ENCODE results near the gene PSMD3.
"Not testable (repeated sequence)": the region's sequence is repeated elsewhere in the genome, so short reads cannot be mapped to it uniquely, and the experiment has no call there.

PSMD3 gene

DNA sequence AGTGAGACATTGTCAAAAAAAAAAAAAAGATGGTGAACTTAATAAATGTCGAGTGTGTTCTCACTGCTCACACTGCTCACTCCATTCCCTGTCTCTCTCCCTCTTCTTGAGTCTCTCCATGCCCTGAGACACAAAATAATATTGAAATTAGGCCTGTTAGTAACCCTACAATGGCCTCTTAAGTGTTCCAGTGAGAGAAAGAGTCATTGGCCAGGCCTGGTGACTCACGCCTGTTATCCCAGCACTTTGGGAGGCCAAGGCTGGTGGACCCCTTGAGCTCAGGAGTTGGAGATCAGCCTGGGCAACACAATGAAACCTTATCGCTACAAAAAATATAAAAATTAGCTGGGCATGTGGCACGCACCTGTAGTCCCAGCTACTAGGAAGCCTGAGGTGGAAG lies 18.5 kb downstream of the PSMD3 start:
- DNase-seq: no peak

DNA sequence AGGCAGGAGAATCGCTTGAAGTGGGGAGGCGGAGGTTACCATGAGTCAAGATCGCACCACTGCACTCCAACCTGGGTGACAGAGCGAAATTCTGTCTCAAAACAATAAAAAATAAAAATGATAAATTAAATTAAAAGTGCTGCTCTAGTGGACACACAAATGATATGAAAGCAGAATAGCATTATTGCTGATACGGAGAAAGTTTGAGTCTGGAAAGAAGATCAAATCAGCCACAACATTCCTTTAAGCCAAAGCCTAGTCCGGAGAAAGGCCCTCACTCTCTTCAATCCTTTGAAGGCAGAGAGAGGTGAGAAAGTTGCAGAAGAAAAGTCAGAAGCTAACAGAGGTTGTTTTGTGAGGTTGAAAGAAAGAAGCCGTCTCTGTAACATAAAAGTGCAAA lies 19.6 kb downstream of the PSMD3 start:
- DNase-seq: no peak

DNA sequence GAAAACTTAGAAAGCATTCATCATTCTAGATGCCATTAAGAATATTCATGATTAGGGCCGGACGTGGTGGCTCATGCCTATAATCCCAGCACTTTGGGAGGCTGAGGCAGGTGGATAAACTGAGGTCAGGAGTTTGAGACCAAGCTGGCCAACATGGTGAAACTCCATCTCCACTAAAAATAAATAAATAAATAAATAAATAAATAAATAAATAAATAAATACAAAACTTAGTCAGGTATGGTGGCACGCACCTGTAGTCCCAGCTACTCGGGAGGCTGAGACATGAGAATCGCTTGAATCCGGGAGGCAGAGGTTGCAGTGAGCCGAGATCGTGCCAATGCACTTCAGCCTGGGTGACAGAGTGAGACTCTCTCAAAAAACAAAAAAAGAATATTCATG lies 20.7 kb downstream of the PSMD3 start:
- DNase-seq: not testable (repeated sequence)

DNA sequence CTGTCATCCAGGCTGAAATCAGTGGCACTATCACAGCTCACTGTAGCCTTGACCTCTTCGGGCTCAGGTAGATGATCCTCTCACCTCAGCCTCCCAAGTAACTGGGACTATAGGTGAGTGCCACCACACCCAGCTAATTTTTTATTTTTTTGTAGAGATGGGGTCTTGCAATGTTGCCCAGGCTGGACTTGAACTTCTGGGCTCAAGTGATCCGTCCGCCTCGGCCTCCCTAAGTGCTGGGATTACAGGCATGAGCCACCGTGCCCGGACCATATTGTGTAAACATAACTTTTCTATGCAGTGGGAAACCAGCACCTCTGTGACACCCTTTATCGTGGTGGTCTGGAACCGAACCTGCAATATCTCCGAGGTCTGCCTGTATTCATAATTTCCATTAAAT lies 23.5 kb downstream of the PSMD3 start:
- DNase-seq: no peak

DNA sequence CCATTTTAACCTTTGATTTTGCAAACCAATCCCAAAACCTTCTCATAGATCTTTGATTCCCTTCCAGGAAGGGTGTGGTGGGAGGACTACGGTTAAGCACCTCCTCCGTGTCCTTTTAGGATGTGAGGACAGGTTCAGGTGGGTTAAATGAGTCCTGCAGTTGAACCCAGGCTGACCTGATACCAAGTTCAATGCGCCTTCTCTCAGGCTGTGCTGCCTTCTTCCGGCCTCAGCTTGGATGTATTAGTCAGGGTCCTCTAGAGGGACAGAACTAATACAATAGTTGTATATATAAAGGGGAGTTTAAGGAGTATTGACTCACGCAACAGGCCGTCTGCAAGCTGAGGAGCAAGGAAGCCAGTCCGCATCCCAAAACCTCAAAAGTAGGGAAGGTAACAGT lies 24.1 kb downstream of the PSMD3 start:
- no peak for DNase-seq

DNA sequence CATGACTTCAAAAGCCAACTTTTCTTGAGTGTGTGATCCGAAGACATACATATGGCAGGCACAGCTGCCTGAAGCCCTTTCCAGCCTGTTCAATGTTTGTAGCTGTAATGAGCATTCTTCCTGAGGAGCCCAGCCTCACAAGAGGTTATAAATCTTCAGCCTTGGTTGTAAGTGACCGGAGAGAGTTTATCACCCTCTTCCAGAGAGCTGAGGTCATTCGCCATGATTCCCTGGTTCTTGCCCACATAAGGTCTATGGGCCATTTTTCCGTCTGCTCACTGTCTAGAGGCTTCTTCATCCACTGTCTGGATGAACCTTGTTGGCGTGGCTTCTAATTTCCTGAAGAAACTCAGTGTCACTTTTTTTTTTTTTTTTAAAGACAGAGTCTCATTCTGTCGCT lies 24.9 kb downstream of the PSMD3 start:
- no peak for DNase-seq

DNA sequence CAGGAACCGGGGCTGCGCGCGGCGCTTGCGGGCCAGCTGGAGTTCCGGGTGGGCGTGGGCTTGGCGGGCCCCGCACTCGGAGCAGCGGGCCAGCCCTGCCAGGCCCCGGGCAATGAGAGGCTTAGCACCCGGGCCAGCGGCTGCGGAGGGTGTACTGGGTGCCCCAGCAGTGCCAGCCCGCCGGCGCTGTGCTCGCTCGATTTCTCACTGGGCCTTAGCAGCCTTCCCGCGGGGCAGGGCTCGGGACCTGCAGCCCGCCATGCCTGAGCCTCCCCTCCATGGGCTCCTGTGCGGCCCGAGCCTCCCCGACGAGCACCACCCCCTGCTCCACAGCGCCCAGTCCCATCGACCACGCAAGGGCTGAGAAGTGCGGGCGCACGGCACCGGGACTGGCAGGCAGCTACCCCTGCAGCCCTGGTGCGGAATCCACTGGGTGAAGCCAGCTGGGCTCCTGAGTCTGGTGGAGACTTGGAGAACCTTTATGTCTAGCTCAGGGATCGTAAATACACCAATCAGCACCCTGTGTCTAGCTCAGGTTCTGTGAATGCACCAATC lies 30.4 kb downstream of the PSMD3 start:
- DNase-seq: not testable (repeated sequence)

DNA sequence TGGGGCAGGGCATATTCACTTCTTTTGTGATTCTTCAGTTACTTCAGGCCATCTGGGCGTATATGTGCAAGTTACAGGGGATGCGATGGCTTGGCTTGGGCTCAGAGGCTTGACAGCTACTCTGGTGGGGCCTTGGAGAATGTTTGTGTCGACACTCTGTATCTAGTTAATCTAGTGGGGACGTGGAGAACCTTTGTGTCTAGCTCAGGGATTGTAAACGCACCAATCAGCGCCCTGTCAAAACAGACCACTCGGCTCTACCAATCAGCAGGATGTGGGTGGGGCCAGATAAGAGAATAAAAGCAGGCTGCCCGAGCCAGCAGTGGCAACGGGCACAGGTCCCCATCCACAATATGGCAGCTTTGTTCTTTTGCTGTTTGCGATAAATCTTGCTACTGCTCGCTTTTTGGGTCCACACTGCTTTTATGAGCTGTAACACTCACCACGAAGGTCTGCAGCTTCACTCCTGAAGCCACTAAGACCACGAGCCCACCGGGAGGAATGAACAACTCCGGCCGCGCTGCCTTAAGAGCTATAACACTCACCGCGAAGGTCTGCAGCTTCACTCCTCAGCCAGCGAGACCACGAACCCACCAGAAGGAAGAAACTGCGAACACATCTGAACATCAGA lies 31.5 kb downstream of the PSMD3 start:
- DNase-seq: not testable (repeated sequence)

DNA sequence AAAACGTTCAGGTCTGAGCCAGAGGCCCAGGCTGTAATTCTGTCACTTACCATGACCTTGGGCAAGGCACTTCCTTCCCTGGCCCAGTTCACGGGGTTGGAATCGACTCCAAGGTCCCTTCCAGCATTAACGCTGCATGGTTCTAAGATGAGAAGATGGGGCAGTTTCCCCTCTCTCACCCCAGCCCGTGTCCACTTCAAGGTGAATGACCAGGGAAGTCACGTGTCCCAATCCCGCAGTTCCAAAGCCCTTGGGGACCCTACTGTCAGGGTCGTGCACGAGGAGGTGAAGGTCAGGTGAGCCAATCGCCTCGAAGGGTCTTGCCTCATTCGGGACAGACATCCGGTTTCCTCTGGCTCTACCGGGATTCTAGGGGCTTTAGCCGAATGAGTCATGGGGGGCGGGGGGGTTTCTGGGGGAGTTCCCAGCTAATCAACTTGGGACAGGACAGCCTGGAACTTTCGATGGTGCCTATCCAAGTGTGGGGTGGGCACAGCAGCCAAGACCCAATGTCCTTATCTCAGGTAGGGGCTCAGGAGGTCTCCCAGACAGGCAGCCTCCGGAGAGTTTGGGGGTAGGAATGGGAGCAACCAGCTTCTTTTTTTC lies 33.9 kb downstream of the PSMD3 start:
- no peak for DNase-seq

DNA sequence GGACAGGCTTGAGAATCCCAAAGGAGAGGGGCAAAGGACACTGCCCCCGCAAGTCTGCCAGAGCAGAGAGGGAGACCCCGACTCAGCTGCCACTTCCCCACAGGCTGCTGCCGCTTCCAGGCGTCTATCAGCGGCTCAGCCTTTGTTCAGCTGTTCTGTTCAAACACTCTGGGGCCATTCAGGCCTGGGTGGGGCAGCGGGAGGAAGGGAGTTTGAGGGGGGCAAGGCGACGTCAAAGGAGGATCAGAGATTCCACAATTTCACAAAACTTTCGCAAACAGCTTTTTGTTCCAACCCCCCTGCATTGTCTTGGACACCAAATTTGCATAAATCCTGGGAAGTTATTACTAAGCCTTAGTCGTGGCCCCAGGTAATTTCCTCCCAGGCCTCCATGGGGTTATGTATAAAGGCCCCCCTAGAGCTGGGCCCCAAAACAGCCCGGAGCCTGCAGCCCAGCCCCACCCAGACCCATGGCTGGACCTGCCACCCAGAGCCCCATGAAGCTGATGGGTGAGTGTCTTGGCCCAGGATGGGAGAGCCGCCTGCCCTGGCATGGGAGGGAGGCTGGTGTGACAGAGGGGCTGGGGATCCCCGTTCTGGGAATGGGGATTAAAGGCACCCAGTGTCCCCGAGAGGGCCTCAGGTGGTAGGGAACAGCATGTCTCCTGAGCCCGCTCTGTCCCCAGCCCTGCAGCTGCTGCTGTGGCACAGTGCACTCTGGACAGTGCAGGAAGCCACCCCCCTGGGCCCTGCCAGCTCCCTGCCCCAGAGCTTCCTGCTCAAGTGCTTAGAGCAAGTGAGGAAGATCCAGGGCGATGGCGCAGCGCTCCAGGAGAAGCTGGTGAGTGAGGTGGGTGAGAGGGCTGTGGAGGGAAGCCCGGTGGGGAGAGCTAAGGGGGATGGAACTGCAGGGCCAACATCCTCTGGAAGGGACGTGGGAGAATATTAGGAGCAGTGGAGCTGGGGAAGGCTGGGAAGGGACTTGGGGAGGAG lies 34.7 kb downstream of the PSMD3 start, which contains the start of gene CSF3:
CSF3 (plus strand) TSS at position 436 of the 993 bp plus-strand sequence; CDS start at position 471, 35 bp downstream.
- no peak for DNase-seq

DNA sequence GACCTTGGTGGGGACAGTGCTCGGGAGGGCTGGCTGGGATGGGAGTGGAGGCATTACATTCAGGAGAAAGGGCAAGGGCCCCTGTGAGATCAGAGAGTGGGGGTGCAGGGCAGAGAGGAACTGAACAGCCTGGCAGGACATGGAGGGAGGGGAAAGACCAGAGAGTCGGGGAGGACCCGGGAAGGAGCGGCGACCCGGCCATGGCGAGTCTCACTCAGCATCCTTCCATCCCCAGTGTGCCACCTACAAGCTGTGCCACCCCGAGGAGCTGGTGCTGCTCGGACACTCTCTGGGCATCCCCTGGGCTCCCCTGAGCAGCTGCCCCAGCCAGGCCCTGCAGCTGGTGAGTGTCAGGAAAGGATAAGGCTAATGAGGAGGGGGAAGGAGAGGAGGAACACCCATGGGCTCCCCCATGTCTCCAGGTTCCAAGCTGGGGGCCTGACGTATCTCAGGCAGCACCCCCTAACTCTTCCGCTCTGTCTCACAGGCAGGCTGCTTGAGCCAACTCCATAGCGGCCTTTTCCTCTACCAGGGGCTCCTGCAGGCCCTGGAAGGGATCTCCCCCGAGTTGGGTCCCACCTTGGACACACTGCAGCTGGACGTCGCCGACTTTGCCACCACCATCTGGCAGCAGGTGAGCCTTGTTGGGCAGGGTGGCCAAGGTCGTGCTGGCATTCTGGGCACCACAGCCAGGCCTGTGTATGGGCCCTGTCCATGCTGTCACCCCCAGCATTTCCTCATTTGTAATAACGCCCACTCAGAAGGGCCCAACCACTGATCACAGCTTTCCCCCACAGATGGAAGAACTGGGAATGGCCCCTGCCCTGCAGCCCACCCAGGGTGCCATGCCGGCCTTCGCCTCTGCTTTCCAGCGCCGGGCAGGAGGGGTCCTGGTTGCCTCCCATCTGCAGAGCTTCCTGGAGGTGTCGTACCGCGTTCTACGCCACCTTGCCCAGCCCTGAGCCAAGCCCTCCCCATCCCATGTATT lies 35.7 kb downstream of the PSMD3 start:
- DNase-seq: no peak

DNA sequence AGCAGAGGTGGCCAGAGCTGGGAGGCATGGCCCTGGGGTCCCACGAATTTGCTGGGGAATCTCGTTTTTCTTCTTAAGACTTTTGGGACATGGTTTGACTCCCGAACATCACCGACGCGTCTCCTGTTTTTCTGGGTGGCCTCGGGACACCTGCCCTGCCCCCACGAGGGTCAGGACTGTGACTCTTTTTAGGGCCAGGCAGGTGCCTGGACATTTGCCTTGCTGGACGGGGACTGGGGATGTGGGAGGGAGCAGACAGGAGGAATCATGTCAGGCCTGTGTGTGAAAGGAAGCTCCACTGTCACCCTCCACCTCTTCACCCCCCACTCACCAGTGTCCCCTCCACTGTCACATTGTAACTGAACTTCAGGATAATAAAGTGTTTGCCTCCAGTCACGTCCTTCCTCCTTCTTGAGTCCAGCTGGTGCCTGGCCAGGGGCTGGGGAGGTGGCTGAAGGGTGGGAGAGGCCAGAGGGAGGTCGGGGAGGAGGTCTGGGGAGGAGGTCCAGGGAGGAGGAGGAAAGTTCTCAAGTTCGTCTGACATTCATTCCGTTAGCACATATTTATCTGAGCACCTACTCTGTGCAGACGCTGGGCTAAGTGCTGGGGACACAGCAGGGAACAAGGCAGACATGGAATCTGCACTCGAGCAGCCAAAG lies 36.9 kb downstream of the PSMD3 start:
- DNase-seq: no peak

DNA sequence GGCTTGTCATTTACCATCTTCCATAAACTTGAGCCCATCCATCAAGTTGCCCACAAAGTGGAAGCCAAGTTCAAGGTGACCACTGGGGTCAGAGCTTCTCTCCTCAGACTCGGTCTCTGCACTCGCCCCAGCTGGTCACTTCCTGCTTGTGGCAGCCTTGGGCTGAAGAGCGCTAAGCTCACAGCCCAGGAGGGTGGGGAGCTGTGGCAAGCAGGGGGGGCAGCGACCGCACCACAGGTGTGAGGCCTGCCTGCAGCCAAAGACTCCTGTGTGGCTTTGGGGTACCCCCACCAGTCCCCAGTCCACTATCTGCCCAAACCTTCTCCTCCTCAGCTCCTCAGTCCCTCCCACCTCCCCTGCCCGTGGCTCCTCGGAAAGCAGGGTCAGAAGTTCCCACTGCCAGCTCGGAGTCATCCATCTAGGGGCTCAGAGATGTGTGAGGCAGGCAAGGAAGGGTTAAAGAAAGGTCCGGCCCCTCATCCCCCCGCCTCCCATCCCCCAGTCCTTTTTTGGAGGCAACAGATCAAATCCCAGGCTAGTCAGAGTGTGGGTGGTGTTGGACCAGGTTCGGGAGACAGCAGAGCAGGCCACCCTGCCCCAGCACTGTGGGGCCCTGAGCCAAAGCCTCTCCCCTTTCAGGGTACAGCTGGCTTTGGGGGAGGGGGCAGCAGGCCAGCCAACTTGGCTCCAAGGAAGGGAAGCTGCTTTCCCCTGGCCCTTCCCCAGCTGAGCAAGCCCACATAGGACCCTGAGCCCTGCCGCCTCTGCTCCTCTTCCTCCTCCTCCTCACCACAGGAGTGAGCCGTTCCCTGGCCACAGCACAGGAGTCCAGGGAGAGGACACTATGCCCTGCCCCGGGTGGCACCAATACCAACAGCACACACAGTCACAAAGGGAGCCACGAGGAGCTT lies 37.9 kb downstream of the PSMD3 start:
- no peak for DNase-seq

DNA sequence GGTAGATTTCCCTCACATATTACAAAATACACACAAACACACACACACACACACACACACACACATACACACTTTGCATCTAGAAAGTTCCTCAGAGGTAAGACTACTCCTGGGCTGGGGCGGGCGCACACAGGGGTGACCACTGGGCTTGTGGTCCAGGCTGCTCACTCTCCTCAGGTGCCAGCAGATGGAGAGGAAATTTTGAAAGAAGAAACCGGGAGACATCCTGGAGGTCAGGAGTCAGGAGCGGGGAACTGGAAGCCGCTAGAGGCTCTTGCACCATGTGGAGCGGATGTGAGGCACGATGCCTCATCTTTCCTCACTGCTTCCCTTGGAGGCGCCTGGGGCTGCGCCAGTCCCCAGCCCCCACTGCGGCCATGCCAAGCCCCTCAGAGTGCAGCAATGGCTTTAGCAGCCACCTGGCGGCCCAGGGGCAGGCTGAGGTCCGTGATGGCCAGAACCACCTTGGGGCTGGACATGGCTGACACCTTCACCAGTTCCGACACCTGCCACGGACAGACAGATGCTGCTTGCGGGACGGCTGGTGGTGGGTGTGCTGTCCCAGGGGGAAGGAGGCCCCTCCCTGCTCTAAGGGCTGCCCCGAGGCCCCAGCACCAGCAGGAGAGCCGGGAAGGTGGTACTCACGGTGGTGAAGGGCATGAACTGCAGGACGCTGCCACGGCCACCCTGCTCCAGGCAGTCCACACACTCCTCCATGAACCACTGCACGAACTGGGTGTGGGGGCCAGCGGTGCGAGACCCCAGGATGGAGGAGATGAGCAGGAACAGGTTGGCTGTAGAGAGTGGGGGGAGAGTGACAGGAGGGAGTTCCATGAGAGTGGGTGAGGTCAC lies 38.8 kb downstream of the PSMD3 start:
- DNase-seq: no peak

DNA sequence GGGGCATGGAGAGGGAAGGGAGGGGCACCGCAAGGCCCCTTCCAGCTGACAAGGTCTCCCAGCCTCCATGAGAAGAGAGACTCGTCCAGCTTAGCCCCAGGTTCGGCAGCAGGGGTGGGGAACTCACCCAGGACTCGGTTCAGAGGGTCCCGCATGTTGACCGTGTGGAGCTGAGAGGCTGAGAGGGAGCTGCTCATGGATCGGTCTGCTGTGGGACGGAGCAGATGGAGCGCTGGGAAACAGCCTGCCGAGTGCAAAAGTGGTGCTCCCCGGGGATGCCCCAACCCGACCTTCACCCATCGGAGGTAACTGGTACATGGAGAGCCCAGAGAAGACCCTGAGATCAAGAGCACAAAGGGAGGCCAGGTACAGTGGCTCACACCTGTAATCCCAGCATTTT lies 39.5 kb downstream of the PSMD3 start:
- no peak for DNase-seq

DNA sequence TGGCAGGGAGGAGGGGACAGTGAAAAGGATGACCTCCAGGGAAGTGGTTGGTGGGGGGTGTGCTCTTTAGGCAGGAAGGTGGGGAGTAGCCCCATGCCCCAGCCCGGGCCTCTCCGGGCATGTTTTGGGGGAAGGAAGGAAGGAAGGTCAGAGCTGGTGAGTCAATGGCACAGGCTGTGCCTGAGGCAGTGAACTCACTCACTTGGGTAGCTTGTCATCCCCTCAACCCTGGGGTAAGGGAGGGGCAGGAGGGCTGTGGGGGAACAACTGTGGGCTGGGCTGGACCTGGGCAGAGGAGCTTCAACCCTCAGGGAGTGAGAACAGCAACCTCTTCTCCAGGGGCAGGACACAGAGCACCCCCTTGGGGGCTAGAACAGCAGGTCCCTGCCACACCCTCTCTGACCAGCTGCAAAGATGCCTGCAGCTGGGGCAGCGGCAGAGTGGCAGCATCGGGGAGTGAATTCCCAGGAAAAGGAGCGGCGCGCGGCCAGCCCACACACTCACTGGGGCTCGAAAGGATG lies 40.9 kb downstream of the PSMD3 start:
- DNase-seq: no peak

DNA sequence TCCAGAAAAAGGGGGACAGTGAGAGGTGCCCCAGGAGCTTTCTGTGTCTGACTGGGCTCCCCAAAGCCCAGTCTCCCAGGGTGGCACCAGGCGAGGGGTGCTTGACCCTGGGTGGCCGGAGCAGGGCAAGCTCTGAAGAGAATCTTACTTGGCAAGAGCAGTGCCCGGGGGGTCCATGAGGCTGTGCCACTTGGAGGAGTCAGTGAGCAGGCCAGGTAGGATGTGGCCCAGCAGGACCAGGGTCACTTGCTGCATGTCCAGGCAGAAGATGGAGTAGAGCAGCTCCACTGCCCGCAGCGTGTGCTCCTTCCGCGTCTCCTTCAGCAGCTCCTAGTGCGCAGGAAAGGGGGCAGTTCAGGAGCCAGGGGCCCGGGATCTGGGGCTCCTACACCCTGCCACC lies 41.9 kb downstream of the PSMD3 start:
- DNase-seq: no peak

DNA sequence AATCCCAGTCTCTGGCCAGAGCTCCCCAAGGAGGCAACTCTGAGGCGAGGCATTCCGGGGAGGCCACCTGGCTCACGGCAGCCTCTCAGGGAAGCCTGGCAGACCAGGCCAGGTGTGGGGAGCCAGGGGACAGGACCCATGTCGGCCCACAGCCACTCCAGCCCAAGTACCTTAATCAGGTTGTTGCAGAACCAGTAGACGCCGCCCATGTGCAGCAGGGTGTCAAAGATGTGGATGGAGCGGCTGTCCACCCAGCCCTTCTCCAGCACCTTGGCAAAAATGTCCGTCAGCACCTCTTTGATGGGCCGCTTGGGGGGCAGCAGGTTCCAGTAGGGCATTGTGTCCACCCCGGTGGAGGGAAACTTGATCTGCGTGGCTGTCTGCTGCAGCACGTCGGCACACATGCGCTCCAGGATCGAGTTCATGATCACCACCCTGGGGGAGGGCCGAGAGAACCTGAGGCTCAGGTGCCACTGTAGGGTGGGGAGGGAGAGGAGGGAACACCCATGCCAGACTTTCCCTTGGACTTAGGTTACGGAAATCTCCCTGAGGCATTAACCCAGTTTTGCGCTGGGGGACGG lies 42.4 kb downstream of the PSMD3 start:
- no peak for DNase-seq
